Adrenal gland (tissue), 12 donors: Measurements from ENCODE around the gene CDK15. TPM values are rescaled to one million over a fixed set of nuclear protein-coding genes. Genes with fewer than 3 reads are reported as not detected.

Source experiments
- DNase-seq, 7 donors: peaks; one replicate each; pipeline ENCODE4 v3.0.0-alpha.2; 2019 to 2020
- H3K27ac ChIP-seq, 5 donors: fragments of 200-600 bp; sonication (generic) in 4 of 5; 1 replicate in 3 of 5; 2 replicates in 2 of 5; pipeline versions ENCODE4 v1.5.1 to v1.8.0; 2016 to 2020; ENCODE audit warnings: mild to moderate bottlenecking in 1 of 5
- H3K27me3 ChIP-seq: fragments of 200-600 bp; 2 replicates; pipeline ENCODE4 v1.8.0; 2021
- H3K36me3 ChIP-seq, 2 donors: fragments of 200-600 bp; replicated peaks in 1 of 2; 1 replicate in 1 of 2; 2 replicates in 1 of 2; pipeline versions ENCODE4 v1.5.1 to v1.8.0; 2018 to 2022
- H3K4me1 ChIP-seq, 2 donors: fragments of 200-600 bp; replicated peaks in 1 of 2; 1 replicate in 1 of 2; 2 replicates in 1 of 2; pipeline versions ENCODE4 v1.5.1 to v1.8.0; 2018 to 2021
- H3K4me3 ChIP-seq, 4 donors: fragments of 200-600 bp; sonication (generic) in 3 of 4; one replicate each; pipeline ENCODE4 v1.5.1; 2016 to 2018
- H3K9me3 ChIP-seq, 3 donors: fragments of 200-600 bp; sonication (generic) in 1 of 3; replicated peaks in 1 of 3; 1 replicate in 2 of 3; 2 replicates in 1 of 3; pipeline versions ENCODE4 v1.5.1 to v1.8.0; 2016 to 2021
- CTCF ChIP-seq, 6 experiments: fragments of 450-650 bp in 4 of 6; fragments of 200-600 bp in 2 of 6; sonication (generic) in 1 of 6; IDR thresholded peaks; 1 replicate in 5 of 6; 2 replicates in 1 of 6; pipeline versions ENCODE4 v1.5.1 to v1.8.0; 2016 to 2021; ENCODE audit warnings: antibody characterized with exemption in 6 of 6, mild to moderate bottlenecking in 2 of 6, moderate library complexity in 1 of 6
- POLR2A ChIP-seq, 2 donors: fragments of 450-650 bp; IDR thresholded peaks; one replicate each; pipeline ENCODE4 v1.6.1; 2017; ENCODE audit warnings: antibody characterized with exemption in 2 of 2, mild to moderate bottlenecking in 2 of 2, moderate library complexity in 1 of 2
- WGBS, 4 donors: extraction: QIAGEN DNeasy Blood & Tissue Kit in 2 of 4; methylation state at CpG; one replicate each; pipeline versions ENCODE4 v1.1.5 to v1.1.7; 2013 to 2017; 5-methylcytosine and 5-hydroxymethylcytosine counted together
- intact Hi-C, 2 donors: fragments of 100-400 bp; cut with DNase I; formaldehyde crosslinking; loops; one replicate each; pipeline versions ENCODE4 v1.14.1 to v1.15.0; 2022 to 2023
- polyA plus RNA-seq, 3 donors: library from polyadenylated mRNA; stranded (reverse); fragments of 200-250 nt in 2 of 3; fragments of 350-450 nt in 1 of 3; fragmentation: Illumina TruSeq in 1 of 3; extraction: RNeasy Lipid Tissue Mini Kit (QIAGEN cat#74804) in 1 of 3; gene quantifications; one replicate each; pipeline ENCODE4 v1.2.3, GENCODE V29; 2013 to 2014
- total RNA-seq, 9 donors: library from RNA; depleted of rRNA in 4 of 9; stranded (reverse); fragments of >200 nt in 4 of 9; fragments of 120-200 nt in 1 of 9; fragmentation: NEBNext Ultra II Directional in 1 of 9; extraction: Animal tissue kit (Norgen Biotek cat#: 25700) in 1 of 9; gene quantifications; one replicate each; pipeline versions ENCODE4 v1.1.0 to v1.2.4, GENCODE V29; 2013 to 2023
- donor health status: healthy with polysubstance abuse.
- donor health status: Bipolar disorder and iron deficiency.
- donor health status: DM: yes; HTN: yes; CAD: no.
- donor health status: DM: no; HTN: no; CAD: no.
- donor health status: DM: no; HTN: no; CAD: no.
- donor health status: DM: yes; HTN: yes; CAD: no.

CDK15 gene
- total and polyA plus RNA-seq, 12 donors = 0.06 to 1.2 (median 0.14) TPM; not detected in 1

GRCh38 chr2:201833781-201834180 is 27.4 kb downstream of the CDK15 start:
- no peak overlapping the region for H3K27ac ChIP-seq
- 80 to 95% (median 83%) methylated on average over 7 to 9 of the region's 9 CpGs for WGBS, 4 donors
- H3K9me3 ChIP-seq = no peaks in the 10 kb centered on the region
- H3K27me3 ChIP-seq = no peaks in the 10 kb centered on the region
- TF ChIP-seq CTCF (IDR thresholded peaks at IDR 0.05) (no peak), POLR2A (IDR thresholded peaks at IDR 0.05) (no peak)
- intact Hi-C loops = no loop called here
- no peak for DNase-seq
- H3K4me1 ChIP-seq = no peaks in the 10 kb centered on the region
- no peaks in the 10 kb centered on the region for H3K36me3 ChIP-seq
- H3K4me3 ChIP-seq = no peak overlapping the region

GRCh38 chr2:201835066-201835465 is 28.7 kb downstream of the CDK15 start:
- WGBS, 4 donors = 87 to 93% (median 91%) methylated on average over 3 of the region's 3 CpGs
- Histone ChIP-seq H3K9me3 (no peaks in the 10 kb centered on the region), H3K4me3 (no peak overlapping the region), H3K27ac (no peak overlapping the region), H3K27me3 (no peaks in the 10 kb centered on the region), H3K4me1 (no peaks in the 10 kb centered on the region), H3K36me3 (no peaks in the 10 kb centered on the region)
- TF ChIP-seq CTCF (IDR thresholded peaks at IDR 0.05) (no peak), POLR2A (IDR thresholded peaks at IDR 0.05) (no peak)
- DNase-seq = no peak
- intact Hi-C loops = no loop called here

GRCh38 chr2:201837391-201837790 is 31.1 kb downstream of the CDK15 start:
- no peaks in the 10 kb centered on the region for H3K36me3 ChIP-seq
- no peak for TF ChIP-seq POLR2A (IDR thresholded peaks at IDR 0.05)
- no peak for TF ChIP-seq CTCF (IDR thresholded peaks at IDR 0.05)
- intact Hi-C loops = no loop called here
- no peaks in the 10 kb centered on the region for H3K4me1 ChIP-seq
- DNase-seq = no peak
- no peak overlapping the region for H3K27ac ChIP-seq
- 48 to 71% (median 56%) methylated on average over 2 of the region's 2 CpGs for WGBS, 4 donors
- H3K4me3 ChIP-seq = no peak overlapping the region
- H3K27me3 ChIP-seq = no peaks in the 10 kb centered on the region
- H3K9me3 ChIP-seq = no peaks in the 10 kb centered on the region

- whole genome bisulfite sequencing, 4 donors = 77 to 88% (median 81%) methylated on average over 4 of the region's 4 CpGs
- H3K27ac ChIP-seq = no peak overlapping the region
Observed at GRCh38 chr2:201837824-201838431, 31.6 kb downstream of the CDK15 start.

More at GRCh38 chr2:201837824-201838431, 31.6 kb downstream of the CDK15 start:
- H3K9me3 ChIP-seq = no peaks in the 10 kb centered on the region
- intact Hi-C loops = no loop called here
- no peaks in the 10 kb centered on the region for H3K27me3 ChIP-seq
- no peak overlapping the region for H3K4me3 ChIP-seq
- no peaks in the 10 kb centered on the region for H3K36me3 ChIP-seq
- no peaks in the 10 kb centered on the region for H3K4me1 ChIP-seq
- DNase-seq = no peak
- no peak for TF ChIP-seq CTCF (IDR thresholded peaks at IDR 0.05)
- no peak for TF ChIP-seq POLR2A (IDR thresholded peaks at IDR 0.05)
